ENCODE results near the gene IL4I1. TPM values are rescaled to one million over a fixed set of nuclear protein-coding genes. Genes with fewer than 3 reads are reported as not detected.

Gene IL4I1
- total and polyA plus RNA-seq, 2 of the 8 experiments (the other 6 are each of a cell fraction or from before 2014, with no cell fraction given) = 0.41 to 0.76 TPM

DNA sequence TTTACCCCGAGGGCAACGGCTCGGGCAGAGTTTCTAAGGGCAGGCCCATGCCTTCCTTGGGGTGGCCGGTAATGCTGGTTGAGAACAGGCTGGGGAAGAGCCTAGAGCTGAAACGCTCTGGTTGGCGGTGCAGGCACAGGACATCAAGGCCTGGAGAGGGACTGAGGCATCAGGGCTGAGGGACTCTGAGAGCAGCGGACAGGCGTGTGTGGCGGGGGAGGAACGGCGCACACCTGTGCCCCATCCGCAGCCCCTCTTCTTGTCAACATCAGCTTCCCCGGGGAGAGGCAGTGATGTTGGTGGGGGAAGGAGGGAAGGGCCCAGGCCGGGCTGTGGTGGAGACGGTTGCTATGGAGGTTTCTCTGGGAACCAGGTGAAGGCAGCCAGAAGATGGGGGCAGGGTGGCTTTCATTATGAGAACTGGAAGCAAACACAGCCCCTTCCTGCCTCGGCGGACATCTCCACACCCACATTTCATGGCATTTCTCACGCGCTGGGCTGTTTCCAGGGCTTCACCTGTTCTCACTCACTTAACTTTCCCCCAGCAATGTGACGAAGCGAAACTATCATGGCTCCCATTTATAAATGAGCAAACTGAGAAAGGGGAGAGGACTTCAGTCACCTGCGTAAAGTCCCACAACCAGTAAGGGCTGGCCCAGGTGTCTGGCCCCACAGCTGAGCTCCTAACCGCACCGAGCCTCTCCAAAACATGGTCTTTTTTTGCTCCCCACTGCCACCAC is 24.1 kb upstream of the IL4I1 start:
- H3K36me3 ChIP-seq (ENCODE audit: control insufficient read depth in 2 of 4, insufficient read depth in 4 of 4, low read length in 3 of 4) = peaks cover 11 to 42% (median 24%) of the 10 kb centered on the region in 4 experiments
- no peak overlapping the region for H2AFZ ChIP-seq (ENCODE audit: low read length)
- no peaks in the 10 kb centered on the region for H3K23me2 ChIP-seq (ENCODE audit: low read depth, low read length)
- no peak overlapping the region for H3K56ac ChIP-seq (replicated peaks; ENCODE audit: insufficient read length, low read depth, low read length)
- H2AK5ac ChIP-seq (ENCODE audit: low read depth, low read length) = no peak overlapping the region
- H3K27ac ChIP-seq (ENCODE audit: low read depth, low read length) = no peak overlapping the region
- H2BK120ac ChIP-seq (replicated peaks; ENCODE audit: low read depth, low read length) = no peak overlapping the region
- H3K14ac ChIP-seq (ENCODE audit: insufficient read length) = no peak overlapping the region
- H2BK5ac ChIP-seq (ENCODE audit: low read depth, low read length) = peak overlapping the region; percentile 44; the same call in 1 of the 2 replicates
- H3K4ac ChIP-seq (replicated peaks; ENCODE audit: insufficient read length, low read depth, low read length) = no peak overlapping the region
- H3K79me2 ChIP-seq (ENCODE audit: control insufficient read depth in 1 of 2, insufficient read depth in 2 of 2, low read length in 2 of 2) = peaks cover 11 to 94% of the 10 kb centered on the region in 2 experiments
- no peak overlapping the region for H3K18ac ChIP-seq (ENCODE audit: extremely low read depth, low read length)
- peaks cover 22% of the 10 kb centered on the region for H3K79me1 ChIP-seq (ENCODE audit: low read depth, low read length)
- H3K4me1 ChIP-seq (replicated peaks in 1 of 4; ENCODE audit: control insufficient read depth in 3 of 4, insufficient read depth in 4 of 4, low read length in 3 of 4) = peaks cover 0 to 15% (median 4%) of the 10 kb centered on the region in 4 experiments; a peak in 5 of 7 replicates
- H3K9ac ChIP-seq (replicated peaks in 1 of 4; ENCODE audit: extremely low read depth in 1 of 4, low read depth in 3 of 4, low read length in 3 of 4) = no peak overlapping the region; a peak in 1 of 7 replicates
- ChIA-PET CTCF (ENCODE audit: partially characterized antibody) (interaction anchor here (0.6 to 3.1 kb wide), 4 partner anchors 8 to 63 kb away, joined by 3 to 16 read pairs (median 3); no protein-coding TSS in a partner anchor), POLR2A (ENCODE audit: partially characterized antibody) (interaction anchor here (1.3 to 19.2 kb wide), 3 partner anchors 3 to 26 kb away, joined by 3 to 373 read pairs (median 373); partner anchors contain the start of genes ATF5 and NUP62)
- H3K4me2 ChIP-seq (ENCODE audit: insufficient read depth in 1 of 2, low read depth in 2 of 2, low read length in 2 of 2) = no peak overlapping the region
- FAIRE-seq (no peak), DNase-seq (ENCODE audit: low read depth in 1 of 2, low spot score in 2 of 2) (no peak)
- TF ChIP-seq POLR2A (IDR thresholded peaks at IDR 0.05; ENCODE audit: control extremely low read depth in 1 of 2, low read depth in 2 of 2, low read length in 2 of 2) = peak in 1 of 2 experiments; percentile 18; a peak in 1 of 3 replicates
- TF ChIP-seq NANOG (IDR thresholded peaks at IDR 0.05; ENCODE audit: insufficient read depth, low read depth, low read length, poor library complexity, severe bottlenecking) = no peak
- peak; percentile 42; the same call in 1 of the 2 replicates for TF ChIP-seq POLR2AphosphoS5 (IDR thresholded peaks at IDR 0.05; ENCODE audit: low read depth, low read length)
- TF ChIP-seq SAP30 (IDR thresholded peaks at IDR 0.05; ENCODE audit: insufficient read depth, insufficient replicate concordance, low read length) = no peak
- TF ChIP-seq, protein P1, sequence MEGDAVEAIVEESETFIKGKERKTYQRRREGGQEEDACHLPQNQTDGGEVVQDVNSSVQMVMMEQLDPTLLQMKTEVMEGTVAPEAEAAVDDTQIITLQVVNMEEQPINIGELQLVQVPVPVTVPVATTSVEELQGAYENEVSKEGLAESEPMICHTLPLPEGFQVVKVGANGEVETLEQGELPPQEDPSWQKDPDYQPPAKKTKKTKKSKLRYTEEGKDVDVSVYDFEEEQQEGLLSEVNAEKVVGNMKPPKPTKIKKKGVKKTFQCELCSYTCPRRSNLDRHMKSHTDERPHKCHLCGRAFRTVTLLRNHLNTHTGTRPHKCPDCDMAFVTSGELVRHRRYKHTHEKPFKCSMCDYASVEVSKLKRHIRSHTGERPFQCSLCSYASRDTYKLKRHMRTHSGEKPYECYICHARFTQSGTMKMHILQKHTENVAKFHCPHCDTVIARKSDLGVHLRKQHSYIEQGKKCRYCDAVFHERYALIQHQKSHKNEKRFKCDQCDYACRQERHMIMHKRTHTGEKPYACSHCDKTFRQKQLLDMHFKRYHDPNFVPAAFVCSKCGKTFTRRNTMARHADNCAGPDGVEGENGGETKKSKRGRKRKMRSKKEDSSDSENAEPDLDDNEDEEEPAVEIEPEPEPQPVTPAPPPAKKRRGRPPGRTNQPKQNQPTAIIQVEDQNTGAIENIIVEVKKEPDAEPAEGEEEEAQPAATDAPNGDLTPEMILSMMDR (IDR thresholded peaks at IDR 0.05; ENCODE audit: control extremely low read depth in 1 of 3, insufficient read depth in 1 of 3, low read depth in 1 of 3, low read length in 3 of 3) = no peak
- TF ChIP-seq, protein P2, sequence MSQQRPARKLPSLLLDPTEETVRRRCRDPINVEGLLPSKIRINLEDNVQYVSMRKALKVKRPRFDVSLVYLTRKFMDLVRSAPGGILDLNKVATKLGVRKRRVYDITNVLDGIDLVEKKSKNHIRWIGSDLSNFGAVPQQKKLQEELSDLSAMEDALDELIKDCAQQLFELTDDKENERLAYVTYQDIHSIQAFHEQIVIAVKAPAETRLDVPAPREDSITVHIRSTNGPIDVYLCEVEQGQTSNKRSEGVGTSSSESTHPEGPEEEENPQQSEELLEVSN (IDR thresholded peaks at IDR 0.05) = no peak
- no peak overlapping the region for H2BK15ac ChIP-seq (ENCODE audit: low read length)
- H4K8ac ChIP-seq (ENCODE audit: extremely low read depth, insufficient read depth, low read length) = no peak overlapping the region; the same call in 1 of the 2 replicates
- no peak overlapping the region for H2BK12ac ChIP-seq (ENCODE audit: low read depth, low read length)
- H4K91ac ChIP-seq (replicated peaks; ENCODE audit: insufficient read length, low read length) = no peak overlapping the region
- H4K5ac ChIP-seq (ENCODE audit: insufficient read length, low read depth, low read length) = no peak overlapping the region
- no peaks in the 10 kb centered on the region for H3K9me3 ChIP-seq (ENCODE audit: insufficient read depth in 2 of 2, low read depth in 1 of 2, low read length in 1 of 2)
- no peak overlapping the region for H3K23ac ChIP-seq (ENCODE audit: insufficient read length)
- no peak overlapping the region for H2BK20ac ChIP-seq (ENCODE audit: low read length)
- 96% methylated on average over 24 of the region's 24 CpGs; no CpG with 5 or more reads in 1 of the 2 experiments for WGBS, 2 experiments (ENCODE audit: extremely low coverage in 1 of 2, insufficient coverage in 1 of 2, insufficient read length in 1 of 2, insufficient replicate concordance in 2 of 2, low coverage in 1 of 2, low lambda C conversion rate in 2 of 2, missing lambda C conversion rate in 1 of 2)
- no peak overlapping the region for H3K4me3 ChIP-seq (ENCODE audit: extremely low read depth in 1 of 4, insufficient read depth in 2 of 4, low read depth in 3 of 4, low read length in 4 of 4)
- peaks cover 57 to 59% of the 10 kb centered on the region in 2 experiments for H4K20me1 ChIP-seq (replicated peaks in 1 of 2; ENCODE audit: control insufficient read depth in 1 of 2, insufficient read depth in 2 of 2, low read length in 2 of 2)
- H3K27me3 ChIP-seq (replicated peaks in 1 of 4; ENCODE audit: control insufficient read depth in 3 of 4, extremely low read depth in 1 of 4, insufficient read depth in 3 of 4, low read length in 3 of 4) = no peaks in the 10 kb centered on the region

Measured in H1 (cell line).